Stimulated activated CD4-positive, alpha-beta T cell treated with anti-CD3 and anti-CD28 coated beads, Interleukin-4, amount 100 ng/mL, for 4 hours (primary cell): ENCODE measurements around the gene KCNF1.

Experiments
- DNase-seq, 2 experiments: peaks; one replicate each; pipeline ENCODE4 v3.0.0-alpha.2; 2020

The KCNF1 gene

GRCh38 chr2:10921525-10921924 is 9.8 kb downstream of the KCNF1 start:
- no peak for DNase-seq

- no peak for DNase-seq
These were observed 10.7 kb downstream of the KCNF1 start for GRCh38 chr2:10922307-10923007.

GRCh38 chr2:10923008-10923375 is 11.3 kb downstream of the KCNF1 start:
- no peak for DNase-seq

- DNase-seq: no peak
These were observed 12.2 kb downstream of the KCNF1 start for GRCh38 chr2:10923965-10924364.

- no peak for DNase-seq
These were observed 12.7 kb downstream of the KCNF1 start for GRCh38 chr2:10924441-10924840.

GRCh38 chr2:10924859-10925258 is 13.1 kb downstream of the KCNF1 start:
- no peak for DNase-seq

GRCh38 chr2:10926191-10926820 is 14.6 kb downstream of the KCNF1 start:
- DNase-seq: no peak

- no peak for DNase-seq
These were observed 19.2 kb downstream of the KCNF1 start for GRCh38 chr2:10930721-10931516.

- DNase-seq: no peak
These were observed 20.0 kb downstream of the KCNF1 start for GRCh38 chr2:10931710-10932255.

- no peak for DNase-seq
These were observed 20.8 kb downstream of the KCNF1 start for GRCh38 chr2:10932345-10933151.

GRCh38 chr2:10933700-10934225 is 22.0 kb downstream of the KCNF1 start:
- DNase-seq: no peak

- DNase-seq: no peak
These were observed 22.7 kb downstream of the KCNF1 start for GRCh38 chr2:10934308-10934978.

- no peak for DNase-seq
These were observed 23.2 kb downstream of the KCNF1 start for GRCh38 chr2:10934979-10935350.

- no peak for DNase-seq
These were observed 23.7 kb downstream of the KCNF1 start for GRCh38 chr2:10935366-10935918.

- DNase-seq: no peak
These were observed 24.5 kb downstream of the KCNF1 start for GRCh38 chr2:10935953-10936942.

- DNase-seq: no peak
These were observed 27.3 kb downstream of the KCNF1 start for GRCh38 chr2:10939058-10939457.

- DNase-seq: no peak
These were observed 28.9 kb downstream of the KCNF1 start for GRCh38 chr2:10940596-10940995.

- no peak for DNase-seq
These were observed 29.6 kb downstream of the KCNF1 start for GRCh38 chr2:10941383-10941782.

GRCh38 chr2:10944799-10945198 is 33.1 kb downstream of the KCNF1 start:
- no peak for DNase-seq

- no peak for DNase-seq
These were observed 34.7 kb downstream of the KCNF1 start for GRCh38 chr2:10946394-10946793.
